ENCODE measurements around the gene RMND5A.
A peak's percentile ranks its signal among the peaks of the same experiment; 100 is the strongest.
"Not testable (repeated sequence)": the region's sequence is repeated elsewhere in the genome, so short reads cannot be mapped to it uniquely, and the experiment has no call there.

Gene RMND5A

GRCh38 chr2:86719637-86720539 lies at the start of gene RMND5A:
RMND5A (plus strand) TSS chr2:86720291; CDS start chr2:86720668, 377 bp downstream.
- peak; percentile 91 for DNase-seq

GRCh38 chr2:86671337-86671981 lies 48.6 kb upstream of the RMND5A start:
- DNase-seq = no peak

GRCh38 chr2:86672027-86672545 lies 48.0 kb upstream of the RMND5A start:
- no peak for DNase-seq

- no peak for DNase-seq
Observed at GRCh38 chr2:86673011-86673410, 47.1 kb upstream of the RMND5A start.

- DNase-seq = no peak
Observed at GRCh38 chr2:86673986-86674670, 46.0 kb upstream of the RMND5A start.

- DNase-seq = no peak
Observed at GRCh38 chr2:86675104-86675503, 45.0 kb upstream of the RMND5A start.

- no peak for DNase-seq
Observed at GRCh38 chr2:86675511-86676015, 44.5 kb upstream of the RMND5A start.

- no peak for DNase-seq
Observed at GRCh38 chr2:86677816-86678215, 42.3 kb upstream of the RMND5A start.

GRCh38 chr2:86679036-86679435 lies 41.1 kb upstream of the RMND5A start:
- DNase-seq = no peak

GRCh38 chr2:86685351-86685750 lies 34.7 kb upstream of the RMND5A start:
- no peak for DNase-seq

GRCh38 chr2:86686460-86686859 lies 33.6 kb upstream of the RMND5A start:
- DNase-seq = no peak

GRCh38 chr2:86686905-86687304 lies 33.2 kb upstream of the RMND5A start:
- DNase-seq = no peak

GRCh38 chr2:86695053-86695691 lies 24.9 kb upstream of the RMND5A start:
- no peak for DNase-seq

- DNase-seq = no peak
Observed at GRCh38 chr2:86697551-86698104, 22.5 kb upstream of the RMND5A start.

GRCh38 chr2:86700690-86701089 lies 19.4 kb upstream of the RMND5A start:
- no peak for DNase-seq

GRCh38 chr2:86703704-86704361 lies 16.3 kb upstream of the RMND5A start:
- DNase-seq = no peak

GRCh38 chr2:86704459-86704971 lies 15.6 kb upstream of the RMND5A start:
- DNase-seq = no peak

GRCh38 chr2:86706220-86706619 lies 13.9 kb upstream of the RMND5A start:
- no peak for DNase-seq

- DNase-seq = no peak
Observed at GRCh38 chr2:86706935-86707334, 13.2 kb upstream of the RMND5A start.

GRCh38 chr2:86708126-86708525 lies 12.0 kb upstream of the RMND5A start:
- not testable (repeated sequence) for DNase-seq

- not testable (repeated sequence) for DNase-seq
Observed at GRCh38 chr2:86714579-86715173, 5.4 kb upstream of the RMND5A start.
